GM18951 (cell line): Measurements from ENCODE around the gene GSK3B.

ENCODE experiments used
- POLR2A ChIP-seq: IDR thresholded peaks from 4 replicates; pipeline ENCODE4 v1.6.1; 2011; ENCODE audit warnings: mild to moderate bottlenecking; ENCODE audit not compliant: insufficient read length, insufficient read depth; ENCODE audit errors: extremely low read depth
- in situ Hi-C: fragments of 300-500 bp; cut with MboI; formaldehyde crosslinking; loops from one replicate; pipeline ENCODE4 v1.12.0; 2022; ENCODE audit warnings: low sequenced_read_pairs, mixed read lengths, inconsistent platforms; ENCODE audit not compliant: unreplicated experiment

The GSK3B gene

DNA sequence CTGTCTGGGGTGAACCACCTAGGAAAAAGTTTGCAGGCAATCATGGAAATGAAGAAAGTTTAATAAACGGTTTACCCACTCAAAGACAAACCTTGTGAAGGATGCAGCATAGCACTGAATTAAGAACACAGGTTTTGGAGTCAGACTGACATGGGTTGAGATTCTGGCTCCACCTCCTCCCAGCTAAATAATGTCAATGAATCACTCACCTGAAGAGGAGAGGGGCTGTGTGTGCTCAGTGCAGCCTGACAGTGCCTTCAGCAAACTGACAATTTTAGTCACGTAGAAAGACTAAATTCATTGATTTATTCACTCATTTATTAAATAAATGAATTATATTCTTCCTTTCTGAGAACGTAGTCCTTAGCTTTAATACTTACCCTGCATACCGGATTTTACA is 293.4 kb downstream of the GSK3B start:
- TF ChIP-seq POLR2A = no peak
- in situ Hi-C loops = no loop called here

DNA sequence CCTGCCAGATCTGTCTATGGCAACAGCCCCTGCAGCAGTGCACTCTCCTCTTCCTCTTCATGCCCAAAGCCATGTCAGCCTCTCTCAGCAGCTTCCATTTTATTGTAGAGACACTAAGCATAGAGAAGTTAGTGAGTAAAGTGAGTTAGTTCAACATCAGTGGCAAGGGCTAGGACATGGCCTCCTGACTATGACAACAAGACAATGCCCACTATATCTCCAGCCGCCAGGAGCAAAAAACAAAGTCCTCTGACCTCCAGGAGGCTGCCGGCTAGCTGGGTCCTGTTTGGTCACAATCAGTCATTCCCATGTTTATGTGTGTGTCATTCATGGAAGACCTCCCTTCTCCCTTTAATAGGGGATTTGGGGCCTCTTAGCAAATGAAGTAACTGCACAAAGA is 297.5 kb downstream of the GSK3B start:
- in situ Hi-C loops = no loop called here
- TF ChIP-seq POLR2A = no peak

- no peak for TF ChIP-seq POLR2A
- in situ Hi-C loops = no loop called here
Measured at GRCh38 chr3:119796368-119796767, 297.9 kb downstream of the GSK3B start.

- in situ Hi-C loops = no loop called here
- no peak for TF ChIP-seq POLR2A
Measured at GRCh38 chr3:119795849-119796248, 298.4 kb downstream of the GSK3B start.

GRCh38 chr3:119794971-119795612 is 299.2 kb downstream of the GSK3B start:
- in situ Hi-C loops = no loop called here
- no peak for TF ChIP-seq POLR2A

DNA sequence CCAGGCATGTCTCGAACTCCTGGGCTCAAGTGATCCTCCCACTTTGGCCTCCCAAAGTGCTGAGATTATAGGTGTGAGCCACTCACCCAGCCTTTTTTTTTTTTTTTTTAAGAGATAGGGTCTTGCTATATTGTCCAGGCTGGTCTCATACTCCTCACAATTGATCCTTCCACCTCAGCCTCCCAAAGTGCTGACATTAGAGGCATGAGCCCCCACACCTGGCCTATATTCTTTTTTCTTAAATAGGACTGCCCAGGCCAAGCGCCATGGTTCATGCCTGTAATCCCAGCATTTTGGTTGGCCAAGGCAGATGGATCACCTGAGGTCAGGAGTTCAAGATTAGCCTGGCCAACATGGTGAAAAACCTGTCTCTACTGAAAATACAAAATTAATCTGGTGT is 299.8 kb downstream of the GSK3B start:
- in situ Hi-C loops = no loop called here
- TF ChIP-seq POLR2A = no peak

- in situ Hi-C loops = no loop called here
- no peak for TF ChIP-seq POLR2A
Measured at GRCh38 chr3:119792270-119792669, 302.0 kb downstream of the GSK3B start.

GRCh38 chr3:119790369-119790768 is 303.9 kb downstream of the GSK3B start:
- in situ Hi-C loops = no loop called here
- TF ChIP-seq POLR2A = no peak

DNA sequence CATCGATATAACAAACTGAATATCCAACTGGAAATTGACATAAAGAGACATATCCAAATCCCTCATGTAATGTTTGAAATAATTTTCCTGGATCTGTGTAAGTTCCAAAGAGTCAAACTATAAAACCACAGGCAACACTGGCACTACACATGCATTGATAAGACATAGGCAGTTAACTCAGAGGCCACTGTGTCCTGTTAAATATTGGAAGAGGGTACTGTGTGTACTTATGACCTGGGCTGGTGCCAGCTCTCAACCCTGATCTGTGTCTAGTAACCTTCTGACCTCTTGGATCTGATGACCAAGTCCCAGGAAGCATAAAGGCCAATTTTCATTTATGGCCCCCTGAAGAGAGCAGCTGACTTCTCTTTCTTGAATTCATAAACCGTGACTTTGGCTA is 307.8 kb downstream of the GSK3B start:
- in situ Hi-C loops = no loop called here
- no peak for TF ChIP-seq POLR2A

- in situ Hi-C loops = no loop called here
- TF ChIP-seq POLR2A = no peak
Measured at GRCh38 chr3:119783883-119784282, 310.4 kb downstream of the GSK3B start.

- in situ Hi-C loops = no loop called here
- TF ChIP-seq POLR2A = no peak
Measured at GRCh38 chr3:119783255-119783654, 311.0 kb downstream of the GSK3B start.

GRCh38 chr3:119782460-119782859 is 311.8 kb downstream of the GSK3B start:
- in situ Hi-C loops = no loop called here
- TF ChIP-seq POLR2A = no peak

GRCh38 chr3:119781330-119782198 is 312.7 kb downstream of the GSK3B start, which contains the start of gene NR1I2:
Gene NR1I2, plus strand, starts transcription at chr3:119782101.
- in situ Hi-C loops = no loop called here
- TF ChIP-seq POLR2A = no peak

- in situ Hi-C loops = no loop called here
- TF ChIP-seq POLR2A = no peak
Measured at GRCh38 chr3:119779731-119780383, 314.4 kb downstream of the GSK3B start.

GRCh38 chr3:119778811-119779210 is 315.4 kb downstream of the GSK3B start:
- TF ChIP-seq POLR2A = no peak
- in situ Hi-C loops = no loop called here
